WTC11 (cell line): ENCODE measurements around the gene DYSF.

Source experiments
- ELF4 ChIP-seq: sonication (generic); formaldehyde crosslinking; IDR thresholded peaks from 2 replicates; pipeline ENCODE4 v1.8.1; 2022; ENCODE audit warnings: low read depth, mild to moderate bottlenecking, moderate library complexity, missing genetic modification reagents
- NR2C2 ChIP-seq: sonication (generic); formaldehyde crosslinking; IDR thresholded peaks from 2 replicates; pipeline ENCODE4 v1.8.0; 2022; ENCODE audit warnings: mild to moderate bottlenecking, missing genetic modification reagents
- SP1 ChIP-seq: sonication (generic); formaldehyde crosslinking; conservative IDR thresholded peaks from 2 replicates; pipeline ENCODE4 v1.8.1; 2022; ENCODE audit warnings: missing genetic modification reagents
- ZNF219 ChIP-seq: sonication (generic); formaldehyde crosslinking; IDR thresholded peaks from 2 replicates; pipeline ENCODE4 v1.8.0; 2023; ENCODE audit warnings: missing genetic modification reagents, mild to moderate bottlenecking, borderline replicate concordance
- ZNF232 ChIP-seq: sonication (generic); formaldehyde crosslinking; IDR thresholded peaks from 2 replicates; pipeline ENCODE4 v1.8.0; 2022; ENCODE audit warnings: mild to moderate bottlenecking, missing genetic modification reagents
- TF ChIP-seq, protein P1 (sequence below): fragments of 200-600 bp; IDR thresholded peaks from 2 replicates; pipeline ENCODE4 v1.8.0; 2022; ENCODE audit warnings: antibody characterized with exemption
- TF ChIP-seq, protein P2 (sequence below): sonication (generic); formaldehyde crosslinking; IDR thresholded peaks from 2 replicates; pipeline ENCODE4 v1.8.1; 2023; ENCODE audit warnings: mild to moderate bottlenecking, missing genetic modification reagents, moderate library complexity
- TF ChIP-seq, protein P3 (sequence below): sonication (generic); formaldehyde crosslinking; IDR thresholded peaks from 2 replicates; pipeline ENCODE4 v1.8.0; 2023; ENCODE audit warnings: missing genetic modification reagents
- TF ChIP-seq, protein P4 (sequence below): sonication (generic); formaldehyde crosslinking; IDR thresholded peaks from 2 replicates; pipeline ENCODE4 v1.8.0; 2022; ENCODE audit warnings: mild to moderate bottlenecking, missing genetic modification reagents
- TF ChIP-seq, protein P5 (sequence below): sonication (generic); formaldehyde crosslinking; IDR thresholded peaks from 2 replicates; pipeline ENCODE4 v1.8.0; 2022; ENCODE audit warnings: mild to moderate bottlenecking, missing genetic modification reagents
- TF ChIP-seq, protein P6 (sequence below): sonication (generic); formaldehyde crosslinking; IDR thresholded peaks from 2 replicates; pipeline ENCODE4 v1.8.1; 2023; ENCODE audit warnings: mild to moderate bottlenecking, missing genetic modification reagents
- TF ChIP-seq, protein P7 (sequence below): sonication (generic); formaldehyde crosslinking; IDR thresholded peaks from 2 replicates; pipeline ENCODE4 v1.8.1; 2022; ENCODE audit warnings: mild to moderate bottlenecking, missing genetic modification reagents, moderate library complexity, borderline replicate concordance

DNA sequence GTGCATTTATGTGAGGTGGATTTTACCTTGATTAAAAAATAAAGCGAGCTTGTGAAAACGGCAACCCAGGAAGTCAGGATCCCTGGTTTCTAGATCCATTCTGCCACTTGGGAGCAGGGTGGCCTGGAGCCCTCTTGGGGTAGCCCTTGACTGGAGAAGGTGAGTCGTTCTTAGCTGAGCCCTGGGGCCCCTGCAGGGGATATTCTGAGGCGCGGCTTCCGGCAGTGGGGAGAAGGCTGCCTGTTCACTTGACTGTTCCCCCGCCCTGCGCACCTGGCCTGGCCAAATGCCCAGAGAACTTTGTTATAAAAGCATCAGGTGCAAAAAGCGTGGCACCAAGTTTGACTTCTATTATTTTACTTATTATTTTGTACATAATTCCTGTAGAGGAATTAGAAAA lies 221.9 kb downstream of the DYSF start:
- TF ChIP-seq, protein P1, sequence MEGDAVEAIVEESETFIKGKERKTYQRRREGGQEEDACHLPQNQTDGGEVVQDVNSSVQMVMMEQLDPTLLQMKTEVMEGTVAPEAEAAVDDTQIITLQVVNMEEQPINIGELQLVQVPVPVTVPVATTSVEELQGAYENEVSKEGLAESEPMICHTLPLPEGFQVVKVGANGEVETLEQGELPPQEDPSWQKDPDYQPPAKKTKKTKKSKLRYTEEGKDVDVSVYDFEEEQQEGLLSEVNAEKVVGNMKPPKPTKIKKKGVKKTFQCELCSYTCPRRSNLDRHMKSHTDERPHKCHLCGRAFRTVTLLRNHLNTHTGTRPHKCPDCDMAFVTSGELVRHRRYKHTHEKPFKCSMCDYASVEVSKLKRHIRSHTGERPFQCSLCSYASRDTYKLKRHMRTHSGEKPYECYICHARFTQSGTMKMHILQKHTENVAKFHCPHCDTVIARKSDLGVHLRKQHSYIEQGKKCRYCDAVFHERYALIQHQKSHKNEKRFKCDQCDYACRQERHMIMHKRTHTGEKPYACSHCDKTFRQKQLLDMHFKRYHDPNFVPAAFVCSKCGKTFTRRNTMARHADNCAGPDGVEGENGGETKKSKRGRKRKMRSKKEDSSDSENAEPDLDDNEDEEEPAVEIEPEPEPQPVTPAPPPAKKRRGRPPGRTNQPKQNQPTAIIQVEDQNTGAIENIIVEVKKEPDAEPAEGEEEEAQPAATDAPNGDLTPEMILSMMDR: no peak
- TF ChIP-seq, protein P2, sequence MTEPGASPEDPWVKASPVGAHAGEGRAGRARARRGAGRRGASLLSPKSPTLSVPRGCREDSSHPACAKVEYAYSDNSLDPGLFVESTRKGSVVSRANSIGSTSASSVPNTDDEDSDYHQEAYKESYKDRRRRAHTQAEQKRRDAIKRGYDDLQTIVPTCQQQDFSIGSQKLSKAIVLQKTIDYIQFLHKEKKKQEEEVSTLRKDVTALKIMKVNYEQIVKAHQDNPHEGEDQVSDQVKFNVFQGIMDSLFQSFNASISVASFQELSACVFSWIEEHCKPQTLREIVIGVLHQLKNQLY (CRISPR knock-in tag): no peak
- TF ChIP-seq ELF4 (CRISPR knock-in tag) (no peak), NR2C2 (CRISPR knock-in tag) (no peak), ZNF219 (CRISPR knock-in tag) (no peak), ZNF232 (CRISPR knock-in tag) (no peak), SP1 (no peak)
- TF ChIP-seq, protein P3, sequence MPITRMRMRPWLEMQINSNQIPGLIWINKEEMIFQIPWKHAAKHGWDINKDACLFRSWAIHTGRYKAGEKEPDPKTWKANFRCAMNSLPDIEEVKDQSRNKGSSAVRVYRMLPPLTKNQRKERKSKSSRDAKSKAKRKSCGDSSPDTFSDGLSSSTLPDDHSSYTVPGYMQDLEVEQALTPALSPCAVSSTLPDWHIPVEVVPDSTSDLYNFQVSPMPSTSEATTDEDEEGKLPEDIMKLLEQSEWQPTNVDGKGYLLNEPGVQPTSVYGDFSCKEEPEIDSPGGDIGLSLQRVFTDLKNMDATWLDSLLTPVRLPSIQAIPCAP (CRISPR knock-in tag): no peak
- TF ChIP-seq, protein P4, sequence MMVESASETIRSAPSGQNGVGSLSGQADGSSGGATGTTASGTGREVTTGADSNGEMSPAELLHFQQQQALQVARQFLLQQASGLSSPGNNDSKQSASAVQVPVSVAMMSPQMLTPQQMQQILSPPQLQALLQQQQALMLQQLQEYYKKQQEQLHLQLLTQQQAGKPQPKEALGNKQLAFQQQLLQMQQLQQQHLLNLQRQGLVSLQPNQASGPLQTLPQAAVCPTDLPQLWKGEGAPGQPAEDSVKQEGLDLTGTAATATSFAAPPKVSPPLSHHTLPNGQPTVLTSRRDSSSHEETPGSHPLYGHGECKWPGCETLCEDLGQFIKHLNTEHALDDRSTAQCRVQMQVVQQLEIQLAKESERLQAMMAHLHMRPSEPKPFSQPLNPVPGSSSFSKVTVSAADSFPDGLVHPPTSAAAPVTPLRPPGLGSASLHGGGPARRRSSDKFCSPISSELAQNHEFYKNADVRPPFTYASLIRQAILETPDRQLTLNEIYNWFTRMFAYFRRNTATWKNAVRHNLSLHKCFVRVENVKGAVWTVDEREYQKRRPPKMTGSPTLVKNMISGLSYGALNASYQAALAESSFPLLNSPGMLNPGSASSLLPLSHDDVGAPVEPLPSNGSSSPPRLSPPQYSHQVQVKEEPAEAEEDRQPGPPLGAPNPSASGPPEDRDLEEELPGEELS (CRISPR knock-in tag): no peak
- TF ChIP-seq, protein P5, sequence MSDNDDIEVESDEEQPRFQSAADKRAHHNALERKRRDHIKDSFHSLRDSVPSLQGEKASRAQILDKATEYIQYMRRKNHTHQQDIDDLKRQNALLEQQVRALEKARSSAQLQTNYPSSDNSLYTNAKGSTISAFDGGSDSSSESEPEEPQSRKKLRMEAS (CRISPR knock-in tag): no peak
- TF ChIP-seq, protein P6, sequence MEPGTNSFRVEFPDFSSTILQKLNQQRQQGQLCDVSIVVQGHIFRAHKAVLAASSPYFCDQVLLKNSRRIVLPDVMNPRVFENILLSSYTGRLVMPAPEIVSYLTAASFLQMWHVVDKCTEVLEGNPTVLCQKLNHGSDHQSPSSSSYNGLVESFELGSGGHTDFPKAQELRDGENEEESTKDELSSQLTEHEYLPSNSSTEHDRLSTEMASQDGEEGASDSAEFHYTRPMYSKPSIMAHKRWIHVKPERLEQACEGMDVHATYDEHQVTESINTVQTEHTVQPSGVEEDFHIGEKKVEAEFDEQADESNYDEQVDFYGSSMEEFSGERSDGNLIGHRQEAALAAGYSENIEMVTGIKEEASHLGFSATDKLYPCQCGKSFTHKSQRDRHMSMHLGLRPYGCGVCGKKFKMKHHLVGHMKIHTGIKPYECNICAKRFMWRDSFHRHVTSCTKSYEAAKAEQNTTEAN (CRISPR knock-in tag): no peak
- TF ChIP-seq, protein P7, sequence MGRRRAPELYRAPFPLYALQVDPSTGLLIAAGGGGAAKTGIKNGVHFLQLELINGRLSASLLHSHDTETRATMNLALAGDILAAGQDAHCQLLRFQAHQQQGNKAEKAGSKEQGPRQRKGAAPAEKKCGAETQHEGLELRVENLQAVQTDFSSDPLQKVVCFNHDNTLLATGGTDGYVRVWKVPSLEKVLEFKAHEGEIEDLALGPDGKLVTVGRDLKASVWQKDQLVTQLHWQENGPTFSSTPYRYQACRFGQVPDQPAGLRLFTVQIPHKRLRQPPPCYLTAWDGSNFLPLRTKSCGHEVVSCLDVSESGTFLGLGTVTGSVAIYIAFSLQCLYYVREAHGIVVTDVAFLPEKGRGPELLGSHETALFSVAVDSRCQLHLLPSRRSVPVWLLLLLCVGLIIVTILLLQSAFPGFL (CRISPR knock-in tag): no peak
